22Rv1 (cell line): ENCODE data around the gene LRP2BP.
"Not testable (repeated sequence)": the region's sequence is repeated elsewhere in the genome, so short reads cannot be mapped to it uniquely, and the experiment has no call there.

Source experiments
- CTCF ChIP-seq: fragments of 450-650 bp; IDR thresholded peaks from 2 replicates; pipeline ENCODE4 v1.5.1; 2017; ENCODE audit warnings: mild to moderate bottlenecking
- ZFX ChIP-seq: fragments of 450-650 bp; IDR thresholded peaks from 2 replicates; pipeline ENCODE4 v1.6.1; 2017; ENCODE audit warnings: antibody characterized with exemption, borderline replicate concordance

GRCh38 chr4:185329879-185330510, 65.7 kb downstream of the LRP2BP start:
- TF ChIP-seq CTCF, ZFX: not testable (repeated sequence)
